Testis (tissue), 2 donors: ENCODE results near the gene PLB1.

Experiments used
- CTCF ChIP-seq, 3 experiments: fragments of 450-650 bp in 2 of 3; fragments of 200-600 bp in 1 of 3; sonication (generic) in 1 of 3; IDR thresholded peaks; one replicate each; pipeline ENCODE4 v1.5.1; 2016 to 2019; ENCODE audit warnings: antibody characterized with exemption in 3 of 3, mild to moderate bottlenecking in 2 of 3, moderate library complexity in 1 of 3
- POLR2A ChIP-seq: fragments of 450-650 bp; IDR thresholded peaks from one replicate; pipeline ENCODE4 v1.6.1; 2017; ENCODE audit warnings: antibody characterized with exemption, mild to moderate bottlenecking, moderate library complexity

GRCh38 chr2:28628987-28629386 lies 133.1 kb downstream of the PLB1 start:
- TF ChIP-seq CTCF (IDR thresholded peaks at IDR 0.05) = no peak
- TF ChIP-seq POLR2A = no peak
